GM19193 (cell line): ENCODE results near the gene MTUS2.

Source experiments
- POLR2A ChIP-seq: IDR thresholded peaks from 4 replicates; pipeline ENCODE4 v1.6.1; 2011; ENCODE audit not compliant: insufficient read depth, insufficient read length; ENCODE audit errors: extremely low read depth

The MTUS2 gene

GRCh38 chr13:29028868-29029267 is 208.7 kb downstream of the MTUS2 start:
- TF ChIP-seq POLR2A, result no peak

GRCh38 chr13:29038700-29039099 is 218.6 kb downstream of the MTUS2 start:
- no peak for TF ChIP-seq POLR2A

- no peak for TF ChIP-seq POLR2A
Observed at GRCh38 chr13:29039212-29039611, 219.1 kb downstream of the MTUS2 start.

- no peak for TF ChIP-seq POLR2A
Observed at GRCh38 chr13:29046588-29046987, 226.4 kb downstream of the MTUS2 start.

- TF ChIP-seq POLR2A, result no peak
Observed at GRCh38 chr13:29049524-29049923, 229.4 kb downstream of the MTUS2 start.

- TF ChIP-seq POLR2A, result no peak
Observed at GRCh38 chr13:29050719-29051118, 230.6 kb downstream of the MTUS2 start.

- TF ChIP-seq POLR2A, result no peak
Observed at GRCh38 chr13:29059800-29060199, 239.7 kb downstream of the MTUS2 start.

GRCh38 chr13:29065142-29065541 is 245.0 kb downstream of the MTUS2 start:
- TF ChIP-seq POLR2A, result no peak

- no peak for TF ChIP-seq POLR2A
Observed at GRCh38 chr13:29067306-29067945, 247.3 kb downstream of the MTUS2 start.

- no peak for TF ChIP-seq POLR2A
Observed at GRCh38 chr13:29073755-29074154, 253.6 kb downstream of the MTUS2 start.

- no peak for TF ChIP-seq POLR2A
Observed at GRCh38 chr13:29077051-29077813, 257.1 kb downstream of the MTUS2 start.

- no peak for TF ChIP-seq POLR2A
Observed at GRCh38 chr13:29081036-29081435, 260.9 kb downstream of the MTUS2 start.

GRCh38 chr13:29081697-29082440 is 261.7 kb downstream of the MTUS2 start:
- no peak for TF ChIP-seq POLR2A

GRCh38 chr13:29099781-29100406 is 279.8 kb downstream of the MTUS2 start:
- no peak for TF ChIP-seq POLR2A

- TF ChIP-seq POLR2A, result no peak
Observed at GRCh38 chr13:29100758-29101157, 280.6 kb downstream of the MTUS2 start.
